Astrocyte (in vitro differentiated cells and primary cell): ENCODE results near the gene RAB31.

Experiments
- CTCF ChIP-seq: IDR thresholded peaks from 2 replicates; pipeline ENCODE4 v1.5.1; 2011; ENCODE audit warnings: low read depth, mild to moderate bottlenecking, inconsistent platforms, low read length, moderate library complexity; ENCODE audit not compliant: insufficient read depth
- EZH2 ChIP-seq: IDR thresholded peaks from 2 replicates; pipeline ENCODE4 v1.6.1; 2012; ENCODE audit warnings: mild to moderate bottlenecking, low read length, inconsistent platforms; ENCODE audit not compliant: insufficient read depth

GRCh38 chr18:9684881-9685614, 23.1 kb upstream of the RAB31 start:
- TF ChIP-seq CTCF (no peak), EZH2 (no peak)
